ENCODE results near the gene TIMP1.
A peak's percentile ranks its signal among the peaks of the same experiment; 100 is the strongest.

Gene TIMP1

DNA sequence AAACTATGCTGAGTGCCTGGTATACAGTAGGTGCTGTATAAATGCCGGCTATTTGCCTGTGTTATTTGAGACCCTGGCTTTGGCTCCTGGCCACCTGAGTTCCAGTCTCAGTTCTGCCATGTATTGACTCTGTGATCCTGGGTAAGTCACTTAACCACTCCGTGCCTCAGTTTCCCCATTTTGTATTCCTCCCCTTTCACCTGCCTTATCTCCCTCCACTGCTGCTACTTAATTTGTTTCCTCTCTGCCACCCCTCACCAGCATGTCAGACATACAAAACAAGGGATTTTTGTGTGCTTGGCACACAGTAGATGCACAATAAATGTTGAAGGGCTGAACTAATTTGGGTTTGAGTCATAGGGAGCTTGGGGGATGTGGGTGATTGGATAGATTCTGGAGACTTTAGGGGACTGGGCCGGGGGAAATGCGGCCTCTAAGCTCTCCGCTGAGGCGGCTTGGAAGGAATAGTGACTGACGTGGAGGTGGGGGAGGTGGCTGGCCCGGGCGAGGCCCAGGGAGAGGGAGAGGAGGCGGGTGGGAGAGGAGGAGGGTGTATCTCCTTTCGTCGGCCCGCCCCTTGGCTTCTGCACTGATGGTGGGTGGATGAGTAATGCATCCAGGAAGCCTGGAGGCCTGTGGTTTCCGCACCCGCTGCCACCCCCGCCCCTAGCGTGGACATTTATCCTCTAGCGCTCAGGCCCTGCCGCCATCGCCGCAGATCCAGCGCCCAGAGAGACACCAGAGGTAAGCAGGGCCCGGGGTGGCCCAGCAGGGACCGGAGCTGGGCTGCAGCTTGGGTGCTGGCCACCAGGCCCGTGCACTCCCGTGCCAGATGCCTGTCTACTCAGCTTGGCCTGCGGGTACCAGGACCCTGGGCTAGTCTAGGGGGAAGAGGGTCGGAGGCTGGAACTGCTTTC is at the start of gene TIMP1:
Gene TIMP1 (plus strand): TSS at position 706 of the 917 bp plus-strand sequence. CDS start 980 bp downstream, outside the sequence.
- peak; percentile 36 to 75 (median 75) for DNase-seq (ENCODE audit: low read depth in 3 of 3)

DNA sequence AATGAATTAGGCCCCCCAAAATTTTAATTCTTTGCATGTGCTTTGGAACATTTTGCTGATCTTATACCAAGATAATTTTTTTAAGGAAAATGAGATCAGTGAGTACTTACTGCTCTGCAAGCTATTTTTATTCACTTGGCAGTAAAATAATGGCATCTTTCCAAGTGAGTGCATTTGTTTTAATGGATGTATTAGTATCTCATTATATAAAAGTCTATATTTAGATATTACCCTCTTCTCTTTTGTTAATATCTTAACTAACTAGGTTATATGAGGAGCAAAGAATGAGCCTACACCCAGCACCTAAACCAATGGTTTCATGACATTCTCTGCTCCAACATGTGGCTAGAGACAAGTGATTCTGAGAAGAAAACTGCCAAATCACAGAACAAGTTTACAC is 42.4 kb upstream of the TIMP1 start:
- DNase-seq (ENCODE audit: low read depth in 3 of 3), result no peak

DNA sequence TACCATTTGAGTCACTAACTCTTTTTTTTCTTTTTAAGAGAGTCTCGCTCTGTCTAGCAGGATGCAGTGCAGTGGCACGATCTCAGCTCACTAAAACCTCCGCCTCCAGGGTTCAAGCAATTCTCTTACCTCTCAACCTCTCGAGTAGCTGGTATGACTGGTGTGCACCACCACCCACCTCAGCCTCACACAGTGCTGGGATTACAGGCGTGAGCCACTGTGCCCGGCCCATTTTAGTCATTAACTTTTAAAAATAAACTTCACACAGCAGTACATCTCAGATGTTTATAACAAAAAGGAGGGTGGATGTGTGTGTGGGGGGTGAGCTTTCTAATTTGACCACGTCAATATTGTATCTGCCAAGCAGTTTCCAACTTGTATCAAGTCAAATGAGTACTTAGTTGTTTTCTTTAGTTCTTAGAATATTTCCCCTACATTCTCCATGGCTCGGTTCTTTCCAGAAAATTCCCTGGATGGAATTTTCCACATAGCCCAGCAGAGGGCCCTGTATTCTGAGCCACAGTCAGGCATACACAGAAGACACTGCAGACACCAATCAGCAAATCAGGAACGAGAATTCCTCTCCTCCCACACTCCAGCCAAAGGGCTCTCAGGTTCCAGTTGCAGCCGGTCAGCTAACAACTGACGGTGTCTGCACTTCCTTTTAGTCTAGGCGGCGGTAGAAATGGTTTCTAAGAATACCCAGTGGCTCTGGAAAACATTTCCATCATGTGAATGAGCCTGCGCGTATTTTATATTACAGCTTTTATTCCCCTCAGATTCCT is 41.3 kb upstream of the TIMP1 start:
- DNase-seq (ENCODE audit: low read depth in 3 of 3), result no peak

DNA sequence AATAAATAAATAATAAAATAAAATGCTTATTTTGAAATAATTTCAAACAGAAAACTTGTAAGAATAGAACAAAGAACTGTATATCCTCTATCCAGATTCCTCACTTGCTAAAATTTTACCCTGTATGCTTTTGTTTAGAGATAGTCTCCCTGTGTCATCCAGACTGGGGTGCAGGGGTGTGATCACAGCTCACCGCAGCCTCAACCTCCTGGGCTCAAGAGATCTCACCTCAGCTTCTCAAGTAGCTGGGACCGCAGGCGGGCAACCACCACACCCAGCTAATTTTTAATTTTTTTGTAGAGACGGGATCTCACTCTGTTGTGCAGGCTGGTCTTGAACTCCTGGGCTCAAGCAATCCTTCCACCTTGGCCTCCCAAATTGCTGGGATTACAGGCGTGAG is 38.7 kb upstream of the TIMP1 start:
- DNase-seq (ENCODE audit: low read depth in 3 of 3), result no peak

DNA sequence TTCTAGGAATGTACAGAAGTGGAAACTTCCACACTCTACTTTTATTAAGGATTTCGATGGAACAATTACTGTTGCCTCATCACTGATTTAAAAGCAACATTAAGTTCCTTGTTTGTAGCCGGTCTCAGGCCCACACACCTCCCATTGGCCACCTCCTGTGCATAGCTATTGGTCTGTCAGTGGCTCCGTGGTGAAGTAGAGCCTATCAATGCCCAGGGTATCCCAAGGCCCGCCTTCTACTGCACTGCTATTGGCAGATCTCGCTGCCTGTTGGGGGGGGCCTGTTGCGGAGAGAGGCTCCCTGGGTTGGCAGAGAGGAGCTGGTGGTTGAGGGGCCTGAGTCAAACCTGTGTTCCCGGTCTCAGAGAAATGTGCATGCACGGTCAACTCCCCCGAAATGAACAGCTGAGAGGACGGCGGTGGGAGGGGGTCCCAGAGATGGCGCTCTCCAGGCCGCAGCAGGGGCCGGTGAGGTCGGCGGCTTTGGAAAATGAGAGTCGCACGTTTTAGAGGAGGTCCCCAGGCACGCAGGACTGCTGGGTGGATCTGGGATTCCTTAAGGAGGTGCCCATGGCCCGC is 26.1 kb upstream of the TIMP1 start:
- DNase-seq (ENCODE audit: low read depth in 3 of 3), result peak; percentile 46 to 71 (median 65)

DNA sequence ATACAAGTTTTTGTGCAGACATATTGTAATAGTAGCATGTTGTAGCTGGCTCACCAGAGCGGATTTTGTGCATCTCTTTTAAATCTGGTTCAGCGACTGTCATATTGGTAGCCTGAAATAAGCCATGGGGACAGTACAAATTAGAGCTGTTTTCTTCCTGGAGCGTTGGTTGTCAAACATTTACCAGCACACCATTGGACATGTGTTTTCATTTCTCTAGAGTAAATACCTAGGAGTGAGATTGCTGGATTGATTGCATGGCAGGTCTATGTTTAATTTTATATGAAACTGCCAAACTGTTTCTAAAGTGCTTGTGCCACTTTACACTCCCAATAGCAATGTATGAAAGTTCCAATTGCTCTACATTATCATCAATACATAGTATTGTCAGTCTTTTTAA is 23.8 kb upstream of the TIMP1 start:
- no peak for DNase-seq (ENCODE audit: low read depth in 3 of 3)

DNA sequence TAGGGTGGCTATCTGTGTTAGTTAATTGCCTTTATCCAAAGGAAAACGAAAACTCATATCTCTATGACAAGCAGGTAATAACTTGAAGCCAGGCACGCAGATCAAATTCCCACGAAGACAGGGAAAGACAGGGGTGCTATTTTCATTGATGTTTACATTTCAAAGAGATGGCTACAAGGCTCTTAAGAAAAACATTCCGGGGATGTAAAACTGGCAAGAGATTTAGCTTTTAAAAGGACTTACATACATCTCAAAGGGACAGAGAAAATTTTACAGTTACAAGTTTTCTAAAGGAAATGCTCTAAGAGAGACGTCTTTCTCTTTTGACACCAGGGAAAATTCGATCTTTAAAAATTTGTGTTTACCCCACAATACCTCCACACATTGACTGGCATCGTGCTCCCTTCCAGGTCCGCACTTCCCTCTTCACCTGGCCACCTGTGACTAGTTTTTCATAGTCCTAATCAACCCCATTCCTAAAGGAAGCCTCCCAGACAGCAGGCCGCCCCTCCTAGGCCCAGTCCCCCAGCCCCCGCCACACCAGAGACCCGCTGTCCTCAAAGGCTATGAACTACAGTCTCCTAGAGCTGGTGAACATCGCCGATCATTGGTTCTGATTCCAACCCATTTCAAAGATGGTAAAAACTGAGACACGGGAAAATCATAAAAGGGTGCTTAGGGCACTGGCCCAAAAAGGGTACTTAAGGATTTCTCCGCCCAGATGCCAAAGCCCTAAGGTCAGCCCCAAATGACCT is 21.9 kb upstream of the TIMP1 start:
- DNase-seq (ENCODE audit: low read depth in 3 of 3), result no peak

DNA sequence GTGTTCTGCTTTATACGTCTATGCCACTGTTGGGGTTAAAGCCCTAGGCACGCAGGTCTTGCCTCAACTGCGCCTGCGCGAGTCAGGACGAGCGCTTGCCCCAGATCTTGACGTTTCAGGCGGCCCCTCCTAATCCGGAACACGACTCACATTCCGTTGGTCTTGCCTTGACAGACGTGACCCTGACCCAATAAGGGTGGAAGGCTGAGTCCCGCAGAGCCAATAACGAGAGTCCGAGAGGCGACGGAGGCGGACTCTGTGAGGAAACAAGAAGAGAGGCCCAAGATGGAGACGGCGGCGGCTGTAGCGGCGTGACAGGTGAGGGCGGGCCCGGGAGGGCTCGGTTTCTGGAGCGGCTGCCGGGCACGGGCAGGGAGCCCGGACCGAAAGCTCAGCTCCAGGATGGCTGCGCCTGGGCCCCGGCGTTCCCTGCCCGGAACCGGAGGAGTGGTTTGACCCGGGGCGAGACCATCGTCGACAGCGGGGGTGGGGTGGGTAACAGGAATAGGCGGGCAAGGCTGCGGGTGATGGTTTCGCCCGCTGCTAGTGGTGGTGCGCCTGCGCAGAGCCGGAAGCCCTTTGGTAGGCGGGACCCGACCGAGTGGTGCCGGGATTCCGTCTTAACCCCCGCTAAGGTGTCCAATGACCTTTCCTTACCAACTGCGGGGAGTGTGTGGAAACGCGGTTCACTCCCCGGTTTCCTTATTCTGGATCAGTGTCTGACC is 21.1 kb upstream of the TIMP1 start, which contains the start of gene ARAF:
Gene ARAF (plus strand): TSS at position 272 of the 725 bp plus-strand sequence. CDS start 1,763 bp downstream, outside the sequence.
- DNase-seq (ENCODE audit: low read depth in 3 of 3), result peak; percentile 75 to 93 (median 91)

DNA sequence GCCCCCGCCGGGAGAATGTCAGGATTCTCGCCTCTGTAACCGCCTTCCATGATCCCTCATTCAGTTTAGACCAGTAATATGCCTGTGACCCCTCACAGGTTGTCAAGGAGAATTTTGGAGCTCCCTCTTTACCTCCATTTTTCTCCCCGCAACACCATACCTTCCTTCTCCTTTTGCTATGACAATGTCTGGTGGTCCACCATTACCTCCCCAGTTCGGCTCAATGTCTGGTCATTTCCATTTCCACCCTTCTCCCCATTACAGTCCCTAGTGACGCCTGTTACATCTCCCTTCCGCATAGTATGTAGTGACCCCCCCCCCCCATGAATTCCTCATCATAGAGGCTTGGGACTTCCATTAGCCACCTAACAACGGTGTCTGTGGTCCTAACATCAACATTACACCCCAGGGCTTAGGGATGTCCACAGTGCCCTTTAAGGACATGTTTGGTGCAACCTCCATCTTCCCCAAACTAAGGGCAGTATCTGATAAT is 20.5 kb upstream of the TIMP1 start:
- no peak for DNase-seq (ENCODE audit: low read depth in 3 of 3)

DNA sequence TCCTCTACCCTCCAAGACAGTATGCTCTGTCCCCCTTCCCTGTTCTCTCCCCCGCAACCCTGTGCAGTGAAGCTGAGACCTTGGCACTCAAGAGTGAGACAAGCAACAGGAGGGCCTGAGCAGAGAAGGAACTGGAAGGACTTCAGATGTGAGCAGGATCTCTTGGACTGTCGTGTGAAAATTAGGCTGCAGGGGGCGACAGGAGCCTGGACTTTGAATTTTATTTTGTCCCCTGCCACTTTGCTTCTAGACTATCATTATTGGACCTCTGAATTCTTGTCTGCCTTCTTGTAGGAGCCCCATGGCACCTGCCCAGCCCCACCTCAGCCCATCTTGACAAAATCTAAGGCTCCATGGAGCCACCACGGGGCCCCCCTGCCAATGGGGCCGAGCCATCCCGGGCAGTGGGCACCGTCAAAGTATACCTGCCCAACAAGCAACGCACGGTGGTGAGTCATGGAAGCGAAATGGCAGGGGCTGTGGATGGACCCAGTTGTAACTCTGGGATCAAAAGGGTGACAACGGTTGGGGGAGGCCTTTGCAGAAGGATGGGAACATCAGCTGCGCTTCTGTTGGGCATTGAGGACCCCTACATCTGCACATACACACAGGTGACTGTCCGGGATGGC is 19.5 kb upstream of the TIMP1 start:
- DNase-seq (ENCODE audit: low read depth in 3 of 3), result no peak

DNA sequence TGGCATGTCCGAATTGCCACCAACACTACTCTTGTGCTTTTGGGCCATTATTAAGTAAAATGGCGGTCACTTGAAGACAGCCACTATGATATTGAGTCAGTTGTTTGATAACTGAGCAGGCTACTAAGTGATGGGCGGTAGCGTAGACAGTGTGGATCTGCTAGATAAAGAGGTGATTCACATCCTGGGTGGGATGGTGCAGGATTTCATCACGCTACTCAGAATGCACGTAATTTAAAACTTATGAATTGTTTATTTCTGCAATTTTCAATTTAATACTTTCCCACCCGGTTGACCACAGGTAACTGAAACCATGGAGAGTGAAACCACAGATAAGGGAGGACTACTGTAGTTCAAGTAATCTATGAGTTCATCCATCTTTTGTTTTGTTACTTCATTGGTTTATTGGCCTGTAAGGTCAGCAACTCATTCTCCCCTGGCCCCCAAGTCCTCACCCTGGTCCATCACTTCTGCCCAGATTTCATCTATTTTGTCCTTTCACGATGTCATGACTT is 18.4 kb upstream of the TIMP1 start:
- no peak for DNase-seq (ENCODE audit: low read depth in 3 of 3)

DNA sequence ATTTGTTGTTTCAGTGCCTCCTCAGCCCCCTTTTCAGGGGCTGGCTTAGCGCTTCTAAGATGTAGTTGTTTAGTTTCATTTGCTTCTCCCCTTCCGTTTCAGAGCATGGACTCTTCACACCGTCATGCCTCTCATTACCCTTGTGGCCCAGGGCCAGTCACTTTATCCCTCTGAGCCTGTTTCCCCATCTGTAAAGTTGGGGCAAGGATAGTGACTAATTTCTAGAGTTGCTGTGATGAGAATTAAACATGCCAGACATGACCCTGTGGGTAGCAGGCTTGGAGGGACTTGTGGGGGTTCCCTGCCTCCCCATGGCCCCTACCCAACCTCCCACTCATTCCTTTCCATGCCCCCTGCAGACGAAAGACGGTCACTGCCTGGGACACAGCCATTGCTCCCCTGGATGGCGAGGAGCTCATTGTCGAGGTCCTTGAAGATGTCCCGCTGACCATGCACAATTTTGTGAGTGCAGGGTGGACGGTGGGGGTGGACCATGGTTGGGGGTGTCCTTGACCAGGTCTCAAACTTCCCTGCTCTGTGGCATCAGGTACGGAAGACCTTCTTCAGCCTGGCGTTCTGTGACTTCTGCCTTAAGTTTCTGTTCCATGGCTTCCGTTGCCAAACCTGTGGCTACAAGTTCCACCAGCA is 17.7 kb upstream of the TIMP1 start:
- DNase-seq (ENCODE audit: low read depth in 3 of 3), result no peak

DNA sequence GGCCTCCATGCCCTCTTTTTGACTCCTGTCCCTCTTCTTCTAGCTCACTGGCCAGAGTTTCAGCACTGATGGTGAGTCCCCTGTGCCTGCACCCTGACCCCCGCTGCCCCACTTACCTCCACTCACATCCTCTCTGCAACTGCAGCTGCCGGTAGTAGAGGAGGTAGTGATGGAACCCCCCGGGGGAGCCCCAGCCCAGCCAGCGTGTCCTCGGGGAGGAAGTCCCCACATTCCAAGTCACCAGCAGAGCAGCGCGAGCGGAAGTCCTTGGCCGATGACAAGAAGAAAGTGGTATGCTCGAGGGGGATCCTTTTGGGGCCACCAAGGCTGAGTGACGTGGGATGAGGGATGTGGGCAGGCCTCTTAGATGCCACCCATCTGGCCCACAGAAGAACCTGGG is 15.4 kb upstream of the TIMP1 start:
- no peak for DNase-seq (ENCODE audit: low read depth in 3 of 3)

DNA sequence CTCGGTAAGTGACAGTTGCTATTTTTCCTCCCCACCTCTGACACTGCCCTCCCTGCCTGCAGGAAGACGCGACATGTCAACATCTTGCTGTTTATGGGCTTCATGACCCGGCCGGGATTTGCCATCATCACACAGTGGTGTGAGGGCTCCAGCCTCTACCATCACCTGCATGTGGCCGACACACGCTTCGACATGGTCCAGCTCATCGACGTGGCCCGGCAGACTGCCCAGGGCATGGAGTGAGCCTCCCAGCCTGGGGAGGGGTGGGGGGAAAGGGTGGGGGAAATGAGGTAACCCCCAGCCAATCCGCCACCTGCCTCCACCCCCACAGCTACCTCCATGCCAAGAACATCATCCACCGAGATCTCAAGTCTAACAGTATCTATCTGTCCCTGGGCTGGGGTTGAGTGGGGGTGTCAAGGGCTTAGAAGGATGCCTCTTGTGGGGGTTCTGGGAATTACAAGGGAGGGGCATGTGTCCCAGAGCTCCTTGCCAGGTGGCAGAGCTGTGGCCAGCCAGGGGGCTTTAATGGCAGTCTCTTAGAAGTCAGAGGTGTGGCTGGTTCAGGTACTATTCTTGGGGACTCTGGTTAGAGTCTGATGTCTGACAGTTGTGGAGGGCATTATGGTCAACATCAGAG is 13.5 kb upstream of the TIMP1 start:
- DNase-seq (ENCODE audit: low read depth in 3 of 3), result no peak

DNA sequence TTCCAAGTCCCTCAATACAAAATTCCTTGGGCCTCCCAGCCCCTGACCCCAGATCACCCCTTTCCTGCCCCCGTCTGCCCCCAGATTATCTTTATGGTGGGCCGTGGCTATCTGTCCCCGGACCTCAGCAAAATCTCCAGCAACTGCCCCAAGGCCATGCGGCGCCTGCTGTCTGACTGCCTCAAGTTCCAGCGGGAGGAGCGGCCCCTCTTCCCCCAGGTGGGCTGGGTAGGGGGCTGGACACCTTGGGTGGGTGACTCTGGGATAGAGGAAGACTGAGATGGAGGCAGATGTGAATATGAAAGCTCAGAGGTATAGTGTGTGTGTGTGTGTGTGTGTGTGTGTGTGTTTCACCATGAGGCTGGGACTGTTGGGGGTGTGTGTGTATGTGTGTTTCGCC is 11.4 kb upstream of the TIMP1 start:
- DNase-seq (ENCODE audit: low read depth in 3 of 3), result no peak

DNA sequence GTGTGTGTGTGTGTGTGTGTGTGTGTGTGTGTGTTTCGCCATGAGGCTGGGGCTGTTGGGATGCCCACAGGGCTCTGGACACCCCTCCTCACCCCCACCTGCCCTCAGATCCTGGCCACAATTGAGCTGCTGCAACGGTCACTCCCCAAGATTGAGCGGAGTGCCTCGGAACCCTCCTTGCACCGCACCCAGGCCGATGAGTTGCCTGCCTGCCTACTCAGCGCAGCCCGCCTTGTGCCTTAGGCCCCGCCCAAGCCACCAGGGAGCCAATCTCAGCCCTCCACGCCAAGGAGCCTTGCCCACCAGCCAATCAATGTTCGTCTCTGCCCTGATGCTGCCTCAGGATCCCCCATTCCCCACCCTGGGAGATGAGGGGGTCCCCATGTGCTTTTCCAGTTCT is 11.0 kb upstream of the TIMP1 start:
- DNase-seq (ENCODE audit: low read depth in 3 of 3), result no peak

DNA sequence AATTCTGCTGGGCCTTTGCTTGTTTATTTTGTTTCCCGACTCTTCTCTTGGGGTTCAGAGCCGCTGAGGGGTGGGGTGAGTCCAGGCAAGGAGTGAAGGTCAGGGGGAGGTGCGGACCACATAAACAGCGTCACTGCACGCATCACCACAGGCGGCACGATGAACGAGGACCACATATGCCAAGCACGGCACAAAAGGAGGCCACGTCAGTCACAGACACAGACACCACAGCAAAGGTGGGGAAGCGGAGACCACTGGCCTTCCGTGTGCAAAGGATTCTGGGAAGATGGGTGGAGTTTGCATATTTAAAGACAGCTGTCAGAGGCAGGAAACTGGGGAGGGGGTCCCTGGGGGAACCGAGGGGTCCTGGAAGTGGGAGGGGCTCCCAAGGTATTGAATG is 10.3 kb upstream of the TIMP1 start:
- DNase-seq (ENCODE audit: low read depth in 3 of 3), result no peak

DNA sequence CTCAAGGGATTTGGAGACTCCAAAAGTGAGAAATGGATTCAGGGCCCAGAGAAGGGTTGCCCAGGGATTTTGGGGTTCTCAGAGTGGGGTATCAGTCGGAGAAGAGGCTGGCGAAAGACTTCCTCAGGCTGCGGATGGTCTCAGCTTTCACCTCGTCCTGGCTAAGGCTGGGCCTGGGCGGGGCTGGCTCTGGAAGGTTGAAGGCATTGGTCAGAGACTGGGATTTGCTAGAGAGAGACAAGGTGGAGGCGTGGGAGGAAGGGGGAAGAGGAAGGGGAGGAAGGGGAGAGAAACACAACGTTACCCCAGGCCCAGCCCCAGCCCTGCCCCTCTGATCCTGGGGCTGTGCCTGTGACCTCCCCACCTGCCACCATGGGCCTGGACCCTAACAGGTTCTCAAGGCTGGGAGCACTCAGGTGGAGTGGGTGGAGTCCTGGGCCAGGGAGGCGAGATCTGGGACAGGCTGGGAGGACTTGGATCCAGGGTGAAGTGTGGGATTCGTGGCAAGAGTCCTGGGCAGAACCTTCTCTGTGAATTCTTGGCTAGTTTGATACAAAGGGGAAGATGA is 9.4 kb upstream of the TIMP1 start:
- no peak for DNase-seq (ENCODE audit: low read depth in 3 of 3)
